ENCODE measurements around the gene FXN. TPM values are rescaled to one million over a fixed set of nuclear protein-coding genes. Genes with fewer than 3 reads are reported as not detected.

Gene FXN
- total and polyA plus RNA-seq, 2 donors from 2014 or later = 12.9 to 21.1 TPM

DNA sequence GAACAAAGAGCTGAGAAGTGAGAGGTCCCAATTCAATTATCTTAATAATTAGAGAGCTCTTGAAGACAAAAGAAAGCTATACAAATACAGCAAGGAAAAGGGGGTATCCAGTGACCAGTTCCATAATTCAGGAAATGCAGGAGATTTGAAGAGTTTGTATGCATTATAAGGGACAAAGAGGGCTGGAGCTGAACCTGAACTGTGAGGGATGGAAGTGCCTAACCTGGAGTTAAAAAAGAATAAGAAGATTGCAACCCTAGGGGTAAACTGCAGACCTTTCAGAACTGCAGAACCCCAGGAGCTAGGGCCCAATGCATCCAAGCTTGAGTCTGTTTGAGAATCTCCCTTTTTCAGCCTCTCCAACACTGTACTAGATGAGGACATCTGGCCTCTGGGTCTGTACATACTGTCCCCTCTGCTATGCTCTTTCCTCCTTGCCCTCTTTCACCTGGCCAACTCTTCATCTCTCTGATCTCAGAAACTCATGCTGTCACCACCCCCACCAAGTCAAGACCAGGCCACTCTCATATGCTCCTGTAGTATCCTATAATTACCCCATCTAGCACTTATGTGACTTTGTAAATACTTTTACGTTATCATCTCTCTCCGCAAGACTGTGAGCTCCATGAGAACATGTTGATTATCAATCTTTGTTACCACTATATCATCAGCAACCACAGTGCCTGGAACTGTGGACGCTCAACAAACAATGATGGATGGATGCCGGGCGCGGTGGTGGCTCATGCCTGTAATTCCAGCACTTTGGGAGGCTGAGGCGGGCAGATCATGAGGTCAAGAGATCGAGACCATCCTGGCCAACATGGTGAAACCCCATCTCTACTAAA lies 15.0 kb upstream of the FXN start:
- Histone ChIP-seq H3K27me3 (ENCODE audit: control insufficient read depth, insufficient read depth, low read length) (no peaks in the 10 kb centered on the region), H3K27ac (ENCODE audit: low read depth in 2 of 2, low read length in 2 of 2) (no peak overlapping the region), H3K4me1 (ENCODE audit: control insufficient read depth in 2 of 3, insufficient read depth in 2 of 3, low read depth in 1 of 3, low read length in 3 of 3) (no peaks in the 10 kb centered on the region), H3K36me3 (ENCODE audit: control insufficient read depth in 2 of 3, insufficient read depth in 3 of 3, low read length in 3 of 3) (no peaks in the 10 kb centered on the region), H3K9ac (ENCODE audit: low read length in 3 of 3) (no peak overlapping the region), H3K9me3 (ENCODE audit: control insufficient read depth in 2 of 3, insufficient read depth in 1 of 3, low read length in 3 of 3) (no peaks in the 10 kb centered on the region), H3K4me3 (ENCODE audit: low read length in 3 of 3) (no peak overlapping the region)
- FAIRE-seq (no peak), DNase-seq (no peak)
- intact Hi-C loops (cut with DNase I) = no loop called here
- TF ChIP-seq CTCF (IDR thresholded peaks at IDR 0.05; ENCODE audit: borderline replicate concordance, extremely low read depth, insufficient read depth) = no peak

DNA sequence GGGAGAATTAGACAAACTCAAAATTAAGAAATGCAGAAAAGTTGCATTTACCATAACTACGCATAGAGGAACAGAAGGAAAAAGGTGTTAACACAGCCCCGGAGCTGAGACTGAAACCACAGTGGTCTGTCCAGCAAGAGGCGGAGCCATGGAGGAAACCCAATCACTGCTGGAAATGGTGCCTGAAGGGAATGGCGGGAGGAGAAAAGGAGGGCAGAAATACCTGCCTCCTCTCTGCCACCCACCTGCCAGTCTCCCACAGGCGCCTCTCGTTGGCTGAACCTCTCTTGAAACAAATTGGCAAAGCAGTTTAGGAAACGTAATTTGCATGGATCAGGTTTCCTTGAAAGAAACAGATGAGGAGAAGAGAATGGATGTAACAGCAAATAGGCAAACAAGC lies 11.9 kb upstream of the FXN start:
- intact Hi-C loops (cut with DNase I) = no loop called here

DNA sequence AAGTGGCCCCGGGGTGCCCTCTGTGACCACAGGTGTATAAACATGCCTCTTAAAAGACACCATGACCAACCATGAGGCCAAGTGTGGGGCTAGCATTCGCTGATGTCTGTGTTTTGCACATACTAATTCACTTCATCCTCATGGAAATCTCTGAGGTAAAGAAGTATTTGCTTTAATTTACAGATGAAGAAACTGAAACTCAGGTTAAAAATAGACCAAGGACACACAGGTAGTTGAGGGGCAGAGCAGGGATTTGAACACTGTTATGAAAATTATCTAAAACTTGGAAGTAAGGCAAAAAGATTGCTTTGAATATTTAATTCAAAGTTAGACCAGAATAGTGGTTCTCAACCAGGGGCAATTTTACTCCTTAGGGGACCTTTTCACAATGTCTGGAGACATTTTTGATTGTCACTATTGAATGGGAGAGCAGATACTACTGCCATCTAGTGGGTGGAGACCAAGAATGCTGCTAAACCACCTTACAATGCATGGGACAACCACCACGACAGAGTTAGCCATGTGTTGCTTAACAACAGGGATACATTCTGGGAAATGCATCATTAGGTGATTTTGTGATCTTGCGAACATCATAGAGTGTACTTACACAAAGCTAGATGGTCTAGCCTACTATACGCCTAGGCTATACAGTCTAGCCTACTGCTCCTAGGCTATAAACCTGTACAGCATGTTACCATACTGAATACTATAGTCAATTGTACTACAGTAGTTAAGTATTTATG lies 8.0 kb upstream of the FXN start:
- Histone ChIP-seq H3K9ac (ENCODE audit: low read length in 3 of 3) (no peak overlapping the region), H3K27ac (ENCODE audit: low read depth in 2 of 2, low read length in 2 of 2) (no peak overlapping the region), H3K4me1 (ENCODE audit: control insufficient read depth in 2 of 3, insufficient read depth in 2 of 3, low read depth in 1 of 3, low read length in 3 of 3) (no peaks in the 10 kb centered on the region), H3K9me3 (ENCODE audit: control insufficient read depth in 2 of 3, insufficient read depth in 1 of 3, low read length in 3 of 3) (peaks cover 0 to 4% (median 0%) of the 10 kb centered on the region in 3 donors), H3K36me3 (ENCODE audit: control insufficient read depth in 2 of 3, insufficient read depth in 3 of 3, low read length in 3 of 3) (no peaks in the 10 kb centered on the region), H3K27me3 (ENCODE audit: control insufficient read depth, insufficient read depth, low read length) (no peaks in the 10 kb centered on the region), H3K4me3 (ENCODE audit: low read length in 3 of 3) (no peak overlapping the region)
- intact Hi-C loops (cut with DNase I) = no loop called here
- peak; percentile 57 for TF ChIP-seq CTCF (IDR thresholded peaks at IDR 0.05; ENCODE audit: borderline replicate concordance, extremely low read depth, insufficient read depth)
- peak in 3 of 5 donors; percentile 48 to 83 (median 75) for DNase-seq
- FAIRE-seq = peak; percentile 56

More for the DNA sequence above, 11.9 kb upstream of the FXN start:
- Histone ChIP-seq H3K9ac (ENCODE audit: low read length in 3 of 3) (no peak overlapping the region), H3K36me3 (ENCODE audit: control insufficient read depth in 2 of 3, insufficient read depth in 3 of 3, low read length in 3 of 3) (no peaks in the 10 kb centered on the region), H3K4me3 (ENCODE audit: low read length in 3 of 3) (peak overlapping the region in 2 of 3 donors; percentile 54 to 64), H3K27me3 (ENCODE audit: control insufficient read depth, insufficient read depth, low read length) (no peaks in the 10 kb centered on the region), H3K27ac (ENCODE audit: low read depth in 2 of 2, low read length in 2 of 2) (no peak overlapping the region), H3K9me3 (ENCODE audit: control insufficient read depth in 2 of 3, insufficient read depth in 1 of 3, low read length in 3 of 3) (no peaks in the 10 kb centered on the region), H3K4me1 (ENCODE audit: control insufficient read depth in 2 of 3, insufficient read depth in 2 of 3, low read depth in 1 of 3, low read length in 3 of 3) (no peaks in the 10 kb centered on the region)
- no peak for FAIRE-seq
- peak in 2 of 5 donors; percentile 12 to 34 for DNase-seq
- no peak for TF ChIP-seq CTCF (IDR thresholded peaks at IDR 0.05; ENCODE audit: borderline replicate concordance, extremely low read depth, insufficient read depth)

All from kidney (tissue), 14 donors.